ENCODE results near the gene ZDHHC22. TPM values are rescaled to one million over a fixed set of nuclear protein-coding genes. Genes with fewer than 3 reads are reported as not detected.
A peak's percentile ranks its signal among the peaks of the same experiment; 100 is the strongest.

The ZDHHC22 gene
- total and polyA plus RNA-seq, 8 donors, result 0.04 to 0.11 (median 0.09) TPM; not detected in 4

DNA sequence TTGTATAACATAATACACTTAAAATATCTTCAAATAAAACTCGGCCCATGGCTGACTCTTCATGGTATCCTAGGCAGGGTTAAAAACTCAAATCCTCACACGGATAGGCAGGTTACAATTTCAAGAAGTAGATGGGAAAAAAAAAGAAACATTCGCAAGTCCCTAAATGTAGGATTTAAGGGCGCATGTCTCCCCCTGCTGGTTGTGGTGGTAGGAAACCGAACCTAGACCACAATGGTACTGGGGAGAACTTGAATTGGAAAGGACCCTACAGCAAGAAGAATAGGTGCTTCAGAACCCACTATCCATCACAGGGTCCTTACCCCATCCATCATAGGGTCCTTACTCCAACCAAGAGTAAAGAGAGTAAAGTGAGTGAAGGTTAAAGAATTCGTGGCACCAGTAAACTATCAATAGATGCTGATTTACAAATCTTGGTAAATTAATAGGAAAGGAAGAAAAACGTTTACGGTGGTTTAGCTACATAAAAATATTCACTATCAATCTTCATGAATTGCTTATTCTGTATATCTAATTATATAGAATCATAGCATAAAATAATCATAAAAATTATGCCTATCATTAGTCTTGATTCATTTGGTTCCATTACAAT lies 46.8 kb downstream of the ZDHHC22 start:
- Histone ChIP-seq H3K4me1 (peaks cover 10 to 31% of the 10 kb centered on the region in 2 donors), H3K4me3 (no peak overlapping the region), H3K36me3 (no peaks in the 10 kb centered on the region), H3K27me3 (no peaks in the 10 kb centered on the region), H3K27ac (no peak overlapping the region), H3K9me3 (peaks cover 0 to 15% of the 10 kb centered on the region in 2 donors)
- TF ChIP-seq, protein P1, sequence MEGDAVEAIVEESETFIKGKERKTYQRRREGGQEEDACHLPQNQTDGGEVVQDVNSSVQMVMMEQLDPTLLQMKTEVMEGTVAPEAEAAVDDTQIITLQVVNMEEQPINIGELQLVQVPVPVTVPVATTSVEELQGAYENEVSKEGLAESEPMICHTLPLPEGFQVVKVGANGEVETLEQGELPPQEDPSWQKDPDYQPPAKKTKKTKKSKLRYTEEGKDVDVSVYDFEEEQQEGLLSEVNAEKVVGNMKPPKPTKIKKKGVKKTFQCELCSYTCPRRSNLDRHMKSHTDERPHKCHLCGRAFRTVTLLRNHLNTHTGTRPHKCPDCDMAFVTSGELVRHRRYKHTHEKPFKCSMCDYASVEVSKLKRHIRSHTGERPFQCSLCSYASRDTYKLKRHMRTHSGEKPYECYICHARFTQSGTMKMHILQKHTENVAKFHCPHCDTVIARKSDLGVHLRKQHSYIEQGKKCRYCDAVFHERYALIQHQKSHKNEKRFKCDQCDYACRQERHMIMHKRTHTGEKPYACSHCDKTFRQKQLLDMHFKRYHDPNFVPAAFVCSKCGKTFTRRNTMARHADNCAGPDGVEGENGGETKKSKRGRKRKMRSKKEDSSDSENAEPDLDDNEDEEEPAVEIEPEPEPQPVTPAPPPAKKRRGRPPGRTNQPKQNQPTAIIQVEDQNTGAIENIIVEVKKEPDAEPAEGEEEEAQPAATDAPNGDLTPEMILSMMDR (IDR thresholded peaks at IDR 0.05), result peak; percentile 68 to 79
- peak in 3 of 4 donors; percentile 64 to 86 (median 74) for DNase-seq
- intact Hi-C loops (cut with DNase I), result no loop called here
- no peak for ATAC-seq

DNA sequence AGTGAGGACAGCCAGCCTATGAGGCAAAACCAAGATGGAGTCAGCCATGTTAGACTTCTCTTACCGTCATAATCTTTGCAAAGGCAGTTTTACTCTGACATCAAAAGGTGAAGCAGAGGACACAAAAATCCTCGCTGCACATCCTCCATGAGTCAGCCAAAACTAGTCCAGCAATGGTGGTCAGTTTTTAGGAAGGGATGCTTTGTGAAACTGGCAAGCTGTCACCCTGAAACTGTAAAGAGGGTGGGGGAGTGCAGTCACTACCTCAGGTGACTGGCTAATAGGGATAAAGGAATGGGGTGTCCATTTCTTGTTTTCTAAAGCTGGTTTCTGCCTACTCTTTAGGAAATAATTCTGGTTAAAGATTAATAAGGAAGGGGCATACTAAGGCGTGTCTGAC lies 48.9 kb downstream of the ZDHHC22 start:
- peaks cover 4 to 18% of the 10 kb centered on the region in 2 donors for H3K4me1 ChIP-seq
- DNase-seq (no peak), ATAC-seq (no peak)
- H3K9me3 ChIP-seq, result peaks cover 0 to 15% of the 10 kb centered on the region in 2 donors
- H3K27me3 ChIP-seq, result no peaks in the 10 kb centered on the region
- no peak overlapping the region for H3K4me3 ChIP-seq
- no peak overlapping the region for H3K27ac ChIP-seq
- TF ChIP-seq, protein P1 (IDR thresholded peaks at IDR 0.05), result no peak
- no peaks in the 10 kb centered on the region for H3K36me3 ChIP-seq
- intact Hi-C loops (cut with DNase I), result no loop called here

DNA sequence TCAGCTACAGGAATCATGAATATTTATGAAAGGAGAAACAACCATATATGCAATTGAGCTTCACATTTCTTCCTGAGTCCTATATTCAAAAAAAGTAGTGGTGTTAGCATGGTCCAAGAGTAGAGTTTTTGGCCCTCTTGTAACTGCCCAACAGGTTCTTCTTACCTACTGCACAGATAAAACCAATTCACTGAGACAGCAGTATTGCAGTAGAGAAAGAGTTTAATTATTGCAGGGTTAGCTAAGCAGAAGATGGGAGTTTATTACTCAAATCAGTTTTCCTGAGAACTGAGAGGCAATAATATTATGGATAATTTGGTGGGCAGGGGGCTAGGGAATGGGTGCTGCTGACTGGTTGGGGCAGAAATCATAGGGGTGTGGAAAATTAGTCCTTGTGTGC lies 50.1 kb downstream of the ZDHHC22 start:
- no peak for DNase-seq
- no peaks in the 10 kb centered on the region for H3K27me3 ChIP-seq
- H3K4me3 ChIP-seq, result no peak overlapping the region
- intact Hi-C loops (cut with DNase I), result no loop called here
- no peak overlapping the region for H3K27ac ChIP-seq
- H3K9me3 ChIP-seq, result peaks cover 0 to 15% of the 10 kb centered on the region in 2 donors
- H3K36me3 ChIP-seq, result no peaks in the 10 kb centered on the region
- TF ChIP-seq, protein P1 (IDR thresholded peaks at IDR 0.05), result no peak
- no peak for ATAC-seq
- H3K4me1 ChIP-seq, result peaks cover 4 to 11% of the 10 kb centered on the region in 2 donors

DNA sequence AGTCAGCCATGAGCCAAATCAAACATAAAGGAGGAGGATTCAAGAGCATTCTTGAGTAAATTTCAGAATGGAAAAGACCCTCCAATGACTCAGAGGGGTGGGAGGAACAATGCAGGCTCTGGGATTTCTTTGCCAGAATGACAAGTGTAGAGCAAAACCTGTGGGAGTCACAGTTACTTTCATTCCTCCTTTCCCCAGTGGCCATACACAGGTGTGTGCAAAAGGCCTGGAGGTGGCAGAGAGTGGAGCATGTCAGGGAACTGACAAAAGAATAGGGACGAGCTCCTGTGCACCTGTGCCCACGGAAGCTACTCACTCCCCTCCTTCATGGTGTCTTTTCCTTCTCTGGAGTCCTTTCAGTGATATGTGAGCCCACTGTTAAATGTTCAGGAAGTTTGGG lies 52.9 kb downstream of the ZDHHC22 start:
- H3K27me3 ChIP-seq, result no peaks in the 10 kb centered on the region
- no peaks in the 10 kb centered on the region for H3K36me3 ChIP-seq
- peaks cover 0 to 15% of the 10 kb centered on the region in 2 donors for H3K9me3 ChIP-seq
- H3K27ac ChIP-seq, result peak overlapping the region; percentile 13 to 72
- intact Hi-C loops (cut with DNase I), result no loop called here
- TF ChIP-seq, protein P1 (IDR thresholded peaks at IDR 0.05), result no peak
- no peak for DNase-seq
- no peak overlapping the region for H3K4me3 ChIP-seq
- peaks cover 0 to 4% of the 10 kb centered on the region in 2 donors for H3K4me1 ChIP-seq
- peak; percentile 3 for ATAC-seq

DNA sequence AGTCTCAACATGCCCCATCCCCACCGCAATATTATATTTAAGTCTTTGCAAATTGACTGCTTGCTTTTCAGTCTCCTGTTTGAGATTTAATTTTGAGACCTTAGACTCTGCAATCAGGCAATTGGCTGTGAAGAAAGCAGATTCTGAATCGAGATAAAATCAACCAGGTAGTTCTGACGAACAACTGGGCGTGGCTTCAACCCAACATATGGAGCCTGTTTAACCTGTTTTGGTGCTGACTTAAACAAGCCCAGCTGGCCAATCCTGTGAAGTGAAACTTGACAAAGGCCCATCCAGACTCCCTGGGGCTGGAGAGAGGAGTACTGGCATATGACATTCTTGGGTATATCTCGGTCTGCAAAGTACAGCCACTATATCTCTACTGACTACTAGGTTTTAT lies 53.4 kb downstream of the ZDHHC22 start:
- ATAC-seq, result peak; percentile 86
- intact Hi-C loops (cut with DNase I), result no loop called here
- H3K9me3 ChIP-seq, result peaks cover 0 to 15% of the 10 kb centered on the region in 2 donors
- no peak overlapping the region for H3K4me3 ChIP-seq
- no peaks in the 10 kb centered on the region for H3K36me3 ChIP-seq
- H3K27me3 ChIP-seq, result no peaks in the 10 kb centered on the region
- TF ChIP-seq, protein P1 (IDR thresholded peaks at IDR 0.05), result no peak
- peaks cover 0 to 4% of the 10 kb centered on the region in 2 donors for H3K4me1 ChIP-seq
- H3K27ac ChIP-seq, result peak overlapping the region; percentile 13 to 72
- peak in 2 of 4 donors; percentile 67 to 88 for DNase-seq

Measured in left lung (tissue), 10 donors.